IMR-90 (cell line): ENCODE data around the gene ESRRB.

Source experiments
- BHLHE40 ChIP-seq: fragments of 150-350 bp; IDR thresholded peaks from 2 replicates; pipeline ENCODE4 v1.6.1; 2016; ENCODE audit warnings: mild to moderate bottlenecking, low read depth, low read length
- CEBPB ChIP-seq: IDR thresholded peaks from 2 replicates; pipeline ENCODE4 v1.6.1; 2012; ENCODE audit warnings: low read depth, low read length, improper control_type of control experiment
- CHD1 ChIP-seq: IDR thresholded peaks from 2 replicates; pipeline ENCODE4 v1.6.1; 2012; ENCODE audit warnings: low read depth, low read length, improper control_type of control experiment
- FOS ChIP-seq: fragments of 150-350 bp; IDR thresholded peaks from 2 replicates; pipeline ENCODE4 v1.6.1; 2016; ENCODE audit warnings: low read depth, low read length
- MAFK ChIP-seq: IDR thresholded peaks from 2 replicates; pipeline ENCODE4 v1.6.1; 2012; ENCODE audit warnings: low read depth, low read length, improper control_type of control experiment
- POLR2A ChIP-seq: IDR thresholded peaks from 2 replicates; pipeline ENCODE4 v1.6.1; 2012; ENCODE audit warnings: mild to moderate bottlenecking, low read depth, low read length
- RCOR1 ChIP-seq: IDR thresholded peaks from 2 replicates; pipeline ENCODE4 v1.6.1; 2012; ENCODE audit warnings: mild to moderate bottlenecking, low read length, improper control_type of control experiment; ENCODE audit not compliant: insufficient replicate concordance
- RFX5 ChIP-seq: IDR thresholded peaks from 2 replicates; pipeline ENCODE4 v1.8.0; 2012; ENCODE audit warnings: low read depth, mild to moderate bottlenecking, low read length, moderate library complexity
- SMC3 ChIP-seq: fragments of 150-350 bp; IDR thresholded peaks from 2 replicates; pipeline ENCODE4 v1.6.1; 2016; ENCODE audit warnings: low read depth, mild to moderate bottlenecking, antibody characterized with exemption, low read length, moderate library complexity
- USF2 ChIP-seq: fragments of 150-350 bp; IDR thresholded peaks from 2 replicates; pipeline ENCODE4 v1.6.1; 2017; ENCODE audit warnings: mild to moderate bottlenecking, antibody characterized with exemption, low read length, low read depth
- TF ChIP-seq, protein P1 (sequence below): conservative IDR thresholded peaks from 2 replicates; pipeline ENCODE4 v1.5.1; 2012; ENCODE audit warnings: mild to moderate bottlenecking, low read depth, low read length, improper control_type of control experiment

DNA sequence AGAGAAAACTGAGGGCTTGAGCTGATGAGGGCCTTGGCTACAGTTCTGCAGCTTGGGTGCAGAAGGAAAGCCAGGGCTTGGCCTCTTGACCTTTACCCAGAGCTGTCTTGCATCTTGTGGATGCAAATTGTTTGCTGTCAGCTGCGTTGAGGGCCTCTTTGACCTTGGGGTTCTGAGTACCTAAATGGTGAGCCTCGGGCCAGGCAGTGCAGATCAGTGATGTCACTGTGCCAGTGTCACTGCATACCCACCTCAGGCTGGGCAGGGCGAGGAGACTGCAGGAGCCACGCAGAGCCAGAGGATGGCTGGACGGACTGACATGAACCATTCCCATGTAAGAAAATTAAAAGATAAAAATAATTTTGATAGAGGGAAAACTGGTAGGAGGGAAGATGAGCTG is 18.6 kb downstream of the ESRRB start:
- TF ChIP-seq, protein P1, sequence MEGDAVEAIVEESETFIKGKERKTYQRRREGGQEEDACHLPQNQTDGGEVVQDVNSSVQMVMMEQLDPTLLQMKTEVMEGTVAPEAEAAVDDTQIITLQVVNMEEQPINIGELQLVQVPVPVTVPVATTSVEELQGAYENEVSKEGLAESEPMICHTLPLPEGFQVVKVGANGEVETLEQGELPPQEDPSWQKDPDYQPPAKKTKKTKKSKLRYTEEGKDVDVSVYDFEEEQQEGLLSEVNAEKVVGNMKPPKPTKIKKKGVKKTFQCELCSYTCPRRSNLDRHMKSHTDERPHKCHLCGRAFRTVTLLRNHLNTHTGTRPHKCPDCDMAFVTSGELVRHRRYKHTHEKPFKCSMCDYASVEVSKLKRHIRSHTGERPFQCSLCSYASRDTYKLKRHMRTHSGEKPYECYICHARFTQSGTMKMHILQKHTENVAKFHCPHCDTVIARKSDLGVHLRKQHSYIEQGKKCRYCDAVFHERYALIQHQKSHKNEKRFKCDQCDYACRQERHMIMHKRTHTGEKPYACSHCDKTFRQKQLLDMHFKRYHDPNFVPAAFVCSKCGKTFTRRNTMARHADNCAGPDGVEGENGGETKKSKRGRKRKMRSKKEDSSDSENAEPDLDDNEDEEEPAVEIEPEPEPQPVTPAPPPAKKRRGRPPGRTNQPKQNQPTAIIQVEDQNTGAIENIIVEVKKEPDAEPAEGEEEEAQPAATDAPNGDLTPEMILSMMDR, result no peak
- TF ChIP-seq SMC3 (no peak), POLR2A (no peak), USF2 (no peak), FOS (no peak), RFX5 (no peak), BHLHE40 (no peak), MAFK (no peak), CEBPB (no peak), RCOR1 (no peak), CHD1 (no peak)
